NCI-H2196 treated with DMSO at 0.1 percent for 48 hours (cell line): ENCODE data around the gene ETV6.
A peak's percentile ranks its signal among the peaks of the same experiment; 100 is the strongest.

ENCODE experiments used
- DNase-seq: peaks from one replicate; lab custom pipeline; 2025; ENCODE audit not compliant: unreplicated experiment; lab: John Stamatoyannopoulos, UW

ETV6 gene

GRCh38 chr12:11795913-11796459, 146.5 kb downstream of the ETV6 start:
- DNase-seq: peak; percentile 49

GRCh38 chr12:11797317-11797913, 147.9 kb downstream of the ETV6 start:
- no peak for DNase-seq

DNA sequence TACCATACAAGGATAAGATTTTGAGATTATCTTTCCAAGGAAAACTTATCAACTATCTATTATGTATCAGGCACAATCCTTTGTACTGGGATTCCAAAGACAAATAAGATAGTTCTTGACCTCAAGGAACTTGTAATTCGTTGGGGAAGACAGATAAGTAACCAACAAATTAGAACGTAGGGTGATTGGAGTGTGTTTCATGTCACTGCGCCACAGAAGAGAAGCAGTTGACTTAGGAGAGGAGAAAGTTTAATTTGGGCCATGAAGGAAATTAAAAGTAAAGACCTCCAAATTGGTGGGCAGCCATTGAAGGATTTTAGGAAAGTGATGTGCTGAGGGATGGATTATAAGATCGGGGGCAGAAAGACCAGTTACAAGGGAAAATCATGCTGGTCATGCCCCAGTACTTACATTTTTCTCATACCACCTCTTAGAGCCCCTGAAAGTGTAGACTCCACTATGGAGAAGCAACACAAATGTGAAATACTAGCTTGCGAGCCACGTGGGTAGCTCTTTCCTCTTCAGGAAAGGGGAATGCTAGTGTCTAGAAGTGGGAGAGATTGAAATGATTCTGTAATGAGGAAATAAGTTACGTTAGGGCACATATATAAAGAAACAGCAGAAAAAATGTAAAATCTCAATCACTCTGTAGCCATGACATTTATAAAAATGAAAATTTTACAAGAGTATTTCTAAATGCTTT, 148.7 kb downstream of the ETV6 start:
- no peak for DNase-seq

- no peak for DNase-seq
These were observed 149.5 kb downstream of the ETV6 start for GRCh38 chr12:11798856-11799501.

DNA sequence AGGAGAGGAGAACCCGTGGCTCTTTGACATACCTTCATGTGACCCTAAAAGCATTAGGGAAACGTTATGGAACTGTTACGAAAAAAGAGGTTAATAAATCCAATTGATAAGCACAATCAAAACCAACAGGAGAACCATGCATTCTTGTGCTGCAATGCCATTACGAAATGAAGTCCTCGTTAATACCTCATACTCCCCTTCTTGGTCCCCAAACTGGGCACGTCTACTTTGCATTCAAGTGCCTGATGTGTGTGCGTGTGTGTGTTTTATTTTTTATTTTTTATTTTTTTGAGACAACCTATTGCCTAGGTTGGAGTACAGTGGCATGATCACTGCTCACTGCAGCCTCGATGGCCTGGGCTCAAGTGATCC, 150.0 kb downstream of the ETV6 start:
- DNase-seq: no peak

- DNase-seq: no peak
These were observed 152.2 kb downstream of the ETV6 start for GRCh38 chr12:11801643-11802042.

GRCh38 chr12:11804130-11804529, 154.7 kb downstream of the ETV6 start:
- DNase-seq: no peak

DNA sequence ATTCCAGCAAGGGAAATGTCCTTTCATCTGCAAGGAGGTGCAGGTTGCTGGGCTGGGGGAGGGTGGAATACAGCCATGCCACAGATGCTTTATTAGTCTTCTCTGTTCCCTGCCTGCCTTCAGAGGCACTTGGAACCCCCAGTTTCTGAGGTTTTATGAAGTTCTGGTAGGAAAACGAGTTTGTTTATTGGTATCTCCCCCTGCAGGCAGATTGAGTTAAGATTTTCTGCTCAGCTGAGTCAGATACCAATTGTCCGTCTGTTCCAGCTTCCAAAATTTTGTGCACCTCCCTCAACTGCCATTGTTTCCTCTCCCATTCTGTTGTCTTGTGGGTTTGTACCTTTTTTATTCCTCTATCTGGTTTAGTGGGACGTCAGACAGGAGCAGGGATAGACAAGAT, 155.6 kb downstream of the ETV6 start:
- DNase-seq: no peak

- peak; percentile 13 for DNase-seq
These were observed 156.2 kb downstream of the ETV6 start for GRCh38 chr12:11805680-11806079.

GRCh38 chr12:11807458-11807857, 158.0 kb downstream of the ETV6 start:
- DNase-seq: peak; percentile 90

GRCh38 chr12:11808931-11809330, 159.5 kb downstream of the ETV6 start:
- DNase-seq: no peak

- DNase-seq: no peak
These were observed 160.7 kb downstream of the ETV6 start for GRCh38 chr12:11810206-11810545.

- no peak for DNase-seq
These were observed 161.5 kb downstream of the ETV6 start for GRCh38 chr12:11811008-11811407.

DNA sequence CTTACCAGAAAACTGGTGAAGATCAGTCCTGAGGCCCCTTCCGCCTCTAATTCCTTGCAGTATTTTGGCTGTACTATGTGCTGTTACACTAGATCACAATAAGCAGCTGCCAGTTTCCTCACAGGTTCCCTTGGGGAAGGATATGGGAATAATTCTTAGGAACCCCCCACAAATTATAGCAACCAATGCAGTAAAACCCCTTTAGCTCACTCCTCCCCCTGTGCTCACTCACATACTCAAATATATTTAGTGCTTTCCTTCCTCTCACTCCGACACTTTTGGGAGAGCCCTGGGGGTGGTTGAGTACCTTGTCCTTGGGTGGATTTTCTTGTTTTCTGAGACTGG, 162.7 kb downstream of the ETV6 start:
- no peak for DNase-seq

DNA sequence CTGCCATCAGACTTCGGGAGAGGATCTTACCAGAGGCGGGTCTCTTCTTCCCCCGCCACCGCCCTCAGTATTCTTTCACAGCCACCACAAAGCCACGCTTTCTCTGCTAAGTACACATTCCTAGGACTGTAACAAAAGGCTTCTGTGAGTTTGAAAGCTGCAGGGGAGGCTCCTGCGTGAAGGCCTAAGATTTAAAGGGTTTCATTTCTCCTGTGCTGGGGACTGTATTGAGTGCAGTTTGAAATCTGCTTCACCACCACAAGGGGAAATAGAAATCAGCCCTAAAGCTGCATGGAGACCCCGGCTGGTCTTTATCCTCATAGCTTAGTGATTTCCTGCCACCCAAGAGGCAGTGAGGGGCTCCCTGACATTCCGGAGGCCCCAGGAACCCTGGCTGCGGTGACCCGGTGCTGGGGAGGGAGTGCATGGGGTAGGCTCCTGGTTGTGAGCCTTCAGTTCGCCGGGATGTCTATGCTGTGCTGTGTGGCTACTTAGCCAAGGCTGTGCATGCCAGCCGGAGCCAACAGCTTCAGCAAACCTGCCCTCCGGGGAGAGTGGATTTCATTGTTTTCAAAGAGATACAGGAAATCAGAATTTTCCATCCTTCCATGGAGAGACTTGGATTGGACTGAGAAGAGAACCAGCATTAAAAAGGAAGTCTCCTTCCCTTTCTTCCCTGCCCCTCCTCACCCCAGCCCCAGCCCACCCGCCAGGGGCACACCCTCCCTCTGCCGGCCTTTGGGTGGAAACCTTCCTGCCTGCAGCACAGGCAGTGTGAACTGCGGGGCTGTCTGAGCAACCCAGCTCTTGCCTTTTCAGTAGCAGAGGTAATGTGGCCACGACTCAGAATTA, 163.3 kb downstream of the ETV6 start:
- DNase-seq: peak; percentile 18

DNA sequence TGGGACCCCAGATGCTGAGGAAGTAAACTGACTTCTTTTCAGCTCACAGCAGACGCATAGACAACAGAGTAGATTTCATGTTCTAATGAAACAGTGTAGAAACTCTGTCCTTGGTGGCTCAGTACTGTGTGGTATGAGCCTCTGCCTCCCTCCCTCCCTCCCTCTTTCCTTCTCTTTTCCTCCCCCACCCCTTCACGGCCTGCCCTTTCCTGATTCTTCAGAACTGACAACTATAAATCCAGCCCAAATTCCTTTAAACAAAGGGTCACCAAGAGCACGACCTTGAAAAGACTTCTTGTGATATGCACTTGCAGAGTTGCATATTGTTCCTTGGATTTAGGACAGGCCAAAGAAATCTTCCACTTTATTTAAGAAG, 164.0 kb downstream of the ETV6 start:
- DNase-seq: no peak

- no peak for DNase-seq
These were observed 164.9 kb downstream of the ETV6 start for GRCh38 chr12:11814374-11814773.

DNA sequence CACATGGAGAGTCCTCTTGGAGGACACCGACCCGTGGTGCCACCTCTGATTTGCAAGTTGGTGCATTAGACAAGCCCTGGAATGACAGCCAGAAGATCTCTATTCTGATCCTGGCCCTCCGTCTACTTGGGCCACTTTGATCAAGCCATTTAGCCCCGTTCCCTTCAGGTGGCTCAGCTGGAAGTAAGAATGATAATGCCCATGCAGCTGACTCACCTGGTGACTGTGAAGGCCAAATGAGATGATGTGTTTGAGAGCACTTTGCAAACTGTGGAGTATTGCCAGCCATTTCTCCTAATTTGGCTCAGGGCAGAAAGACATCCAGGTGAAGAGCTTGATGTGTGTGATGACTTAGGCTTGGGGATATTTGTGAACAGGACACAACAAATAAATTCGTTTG, 165.9 kb downstream of the ETV6 start:
- peak; percentile 41 for DNase-seq

DNA sequence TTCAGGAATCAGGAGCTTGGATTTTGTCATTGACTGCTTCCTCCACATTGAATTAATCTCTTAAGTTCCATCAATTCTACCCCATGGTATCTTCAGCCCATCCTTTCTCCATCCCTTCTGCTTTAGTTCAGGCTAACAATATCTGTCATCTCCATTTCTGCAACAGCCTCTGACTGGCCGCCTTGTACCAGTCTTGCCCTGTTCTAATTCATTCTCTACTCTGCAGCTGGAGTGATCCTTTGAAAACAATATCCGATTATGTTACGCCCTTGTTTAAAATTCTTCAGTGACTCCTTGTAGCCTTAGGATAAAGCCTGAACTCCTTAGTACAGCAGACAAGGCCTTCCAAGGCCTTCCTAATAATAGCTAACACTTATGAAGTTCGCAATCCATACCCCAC, 170.2 kb downstream of the ETV6 start:
- DNase-seq: no peak

- DNase-seq: no peak
These were observed 171.0 kb downstream of the ETV6 start for GRCh38 chr12:11820476-11820875.

DNA sequence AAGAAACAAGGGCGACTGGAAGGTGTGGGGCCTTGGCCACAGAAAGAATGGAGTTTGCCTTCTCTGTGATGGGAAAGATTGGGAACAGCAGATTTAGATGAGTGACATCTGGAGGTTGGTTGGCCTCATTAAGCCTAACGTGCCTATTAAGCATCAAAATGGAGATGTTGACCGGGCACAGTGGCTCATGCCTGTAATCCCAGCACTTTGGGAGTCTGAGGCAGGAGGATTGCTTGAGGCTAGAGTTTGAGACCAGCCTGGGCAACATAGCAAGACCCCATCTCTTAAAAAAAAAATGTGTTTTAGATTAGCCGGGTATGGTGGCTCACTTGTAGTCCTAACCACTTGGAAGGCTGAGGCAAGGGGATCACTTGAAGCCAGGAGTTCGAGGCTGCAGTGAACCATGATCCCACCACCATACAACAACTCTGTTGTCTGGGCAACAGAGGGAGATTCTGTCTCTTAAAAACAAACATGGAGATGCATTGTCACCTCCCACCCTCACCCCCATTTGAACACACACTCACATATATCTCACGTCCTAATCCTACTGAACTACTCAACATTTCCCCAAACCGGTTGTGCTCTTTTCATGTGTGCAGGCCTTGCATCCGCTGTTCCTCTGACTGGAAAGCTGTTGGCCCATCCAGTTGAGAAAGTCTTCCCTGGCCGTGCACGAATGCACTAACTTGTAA, 172.1 kb downstream of the ETV6 start:
- no peak for DNase-seq
